ENCODE measurements around the gene ASTN2. TPM values are rescaled to one million over a fixed set of nuclear protein-coding genes. Genes with fewer than 3 reads are reported as not detected.

ASTN2 gene
- total and polyA plus RNA-seq, 4 donors: 0.57 to 2.9 (median 1.4) TPM

DNA sequence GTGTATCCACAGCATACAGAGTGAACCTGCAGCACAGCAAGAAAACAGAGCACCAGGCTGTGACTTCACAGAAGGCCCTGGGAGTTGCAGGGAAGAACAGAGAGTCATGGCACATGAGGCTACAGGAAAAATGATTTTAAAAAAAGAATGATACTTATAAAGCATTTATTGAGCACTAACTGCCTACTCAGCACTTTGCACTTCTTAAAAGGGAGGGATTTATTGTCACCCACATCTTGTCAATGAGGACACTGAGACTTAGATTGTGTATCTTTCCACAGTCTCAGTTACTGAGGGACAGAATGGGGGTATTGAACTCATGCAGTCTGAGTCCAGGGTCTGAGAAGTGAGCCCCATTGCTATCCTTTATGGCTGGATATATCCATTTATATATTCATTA is 972.3 kb downstream of the ASTN2 start:
- Histone ChIP-seq H3K36me3 (ENCODE audit: control insufficient read depth in 4 of 4, insufficient read depth in 3 of 4, low read depth in 1 of 4, low read length in 3 of 4) (no peaks in the 10 kb centered on the region), H3K27me3 (ENCODE audit: control insufficient read depth in 4 of 4, insufficient read depth in 4 of 4, low read length in 3 of 4) (no peaks in the 10 kb centered on the region), H3K4me1 (ENCODE audit: control insufficient read depth in 4 of 4, insufficient read depth in 4 of 4, low read length in 3 of 4) (no peaks in the 10 kb centered on the region), H3K9ac (ENCODE audit: low read depth in 1 of 2, low read length in 2 of 2) (no peak overlapping the region), H3K9me3 (ENCODE audit: control insufficient read depth in 4 of 4, low read length in 3 of 4) (no peaks in the 10 kb centered on the region), H3K4me3 (ENCODE audit: low read depth in 1 of 3, low read length in 3 of 3) (no peak overlapping the region), H3K27ac (ENCODE audit: low read depth in 1 of 2, low read length in 2 of 2) (no peak overlapping the region)
- no peak for DNase-seq (ENCODE audit: low spot score)
- TF ChIP-seq JUND (IDR thresholded peaks at IDR 0.05) (no peak), FOXA1 (IDR thresholded peaks at IDR 0.05) (no peak), NR2F2 (IDR thresholded peaks at IDR 0.05) (no peak), EGR1 (IDR thresholded peaks at IDR 0.05; ENCODE audit: low read depth in 2 of 2) (no peak)
- TF ChIP-seq, protein P1, sequence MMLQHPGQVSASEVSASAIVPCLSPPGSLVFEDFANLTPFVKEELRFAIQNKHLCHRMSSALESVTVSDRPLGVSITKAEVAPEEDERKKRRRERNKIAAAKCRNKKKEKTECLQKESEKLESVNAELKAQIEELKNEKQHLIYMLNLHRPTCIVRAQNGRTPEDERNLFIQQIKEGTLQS (IDR thresholded peaks at IDR 0.05): no peak

- Histone ChIP-seq H3K27ac (ENCODE audit: low read depth in 1 of 2, low read length in 2 of 2) (no peak overlapping the region), H3K4me1 (ENCODE audit: control insufficient read depth in 4 of 4, insufficient read depth in 4 of 4, low read length in 3 of 4) (no peaks in the 10 kb centered on the region), H3K9me3 (ENCODE audit: control insufficient read depth in 4 of 4, low read length in 3 of 4) (no peaks in the 10 kb centered on the region), H3K27me3 (ENCODE audit: control insufficient read depth in 4 of 4, insufficient read depth in 4 of 4, low read length in 3 of 4) (no peaks in the 10 kb centered on the region), H3K4me3 (ENCODE audit: low read depth in 1 of 3, low read length in 3 of 3) (no peak overlapping the region), H3K9ac (ENCODE audit: low read depth in 1 of 2, low read length in 2 of 2) (no peak overlapping the region), H3K36me3 (ENCODE audit: control insufficient read depth in 4 of 4, insufficient read depth in 3 of 4, low read depth in 1 of 4, low read length in 3 of 4) (no peaks in the 10 kb centered on the region)
- DNase-seq (ENCODE audit: low spot score): peak; percentile 21
- TF ChIP-seq FOXA2 (IDR thresholded peaks at IDR 0.05) (no peak), NR2F2 (IDR thresholded peaks at IDR 0.05) (no peak)
- WGBS: 80% methylated on average over 11 of the region's 11 CpGs
Measured at GRCh38 chr9:116437411-116438370, 977.2 kb downstream of the ASTN2 start.

- no peak for DNase-seq (ENCODE audit: low spot score)
- Histone ChIP-seq H3K27ac (ENCODE audit: low read depth in 1 of 2, low read length in 2 of 2) (no peak overlapping the region), H3K9ac (ENCODE audit: low read depth in 1 of 2, low read length in 2 of 2) (no peak overlapping the region), H3K4me1 (ENCODE audit: control insufficient read depth in 4 of 4, insufficient read depth in 4 of 4, low read length in 3 of 4) (no peaks in the 10 kb centered on the region), H3K36me3 (ENCODE audit: control insufficient read depth in 4 of 4, insufficient read depth in 3 of 4, low read depth in 1 of 4, low read length in 3 of 4) (no peaks in the 10 kb centered on the region), H3K4me3 (ENCODE audit: low read depth in 1 of 3, low read length in 3 of 3) (no peak overlapping the region), H3K9me3 (ENCODE audit: control insufficient read depth in 4 of 4, low read length in 3 of 4) (no peaks in the 10 kb centered on the region), H3K27me3 (ENCODE audit: control insufficient read depth in 4 of 4, insufficient read depth in 4 of 4, low read length in 3 of 4) (no peaks in the 10 kb centered on the region)
- WGBS: 97% methylated on average over 1 of the region's 1 CpG
- TF ChIP-seq, protein P2, sequence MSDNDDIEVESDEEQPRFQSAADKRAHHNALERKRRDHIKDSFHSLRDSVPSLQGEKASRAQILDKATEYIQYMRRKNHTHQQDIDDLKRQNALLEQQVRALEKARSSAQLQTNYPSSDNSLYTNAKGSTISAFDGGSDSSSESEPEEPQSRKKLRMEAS (IDR thresholded peaks at IDR 0.05): no peak
- TF ChIP-seq GABPA (IDR thresholded peaks at IDR 0.05 in 1 of 2, conservative IDR thresholded peaks at IDR 0.05 in 1 of 2): no peak
- TF ChIP-seq HNF4A (conservative IDR thresholded peaks at IDR 0.05): no peak
- no peak for TF ChIP-seq TAF1 (conservative IDR thresholded peaks at IDR 0.05)
- no peak for TF ChIP-seq RAD21 (IDR thresholded peaks at IDR 0.05)
- TF ChIP-seq NR2F2 (IDR thresholded peaks at IDR 0.05): no peak
- TF ChIP-seq FOXA1 (IDR thresholded peaks at IDR 0.05): no peak
- TF ChIP-seq FOXA2 (IDR thresholded peaks at IDR 0.05): no peak
Measured at GRCh38 chr9:116436121-116436520, 978.7 kb downstream of the ASTN2 start.

- DNase-seq (ENCODE audit: low spot score): no peak
- H3K36me3 ChIP-seq (ENCODE audit: control insufficient read depth in 4 of 4, insufficient read depth in 3 of 4, low read depth in 1 of 4, low read length in 3 of 4): no peaks in the 10 kb centered on the region
- no peak overlapping the region for H3K27ac ChIP-seq (ENCODE audit: low read depth in 1 of 2, low read length in 2 of 2)
- no peaks in the 10 kb centered on the region for H3K4me1 ChIP-seq (ENCODE audit: control insufficient read depth in 4 of 4, insufficient read depth in 4 of 4, low read length in 3 of 4)
- WGBS: 71% methylated on average over 4 of the region's 4 CpGs
- H3K27me3 ChIP-seq (ENCODE audit: control insufficient read depth in 4 of 4, insufficient read depth in 4 of 4, low read length in 3 of 4): no peaks in the 10 kb centered on the region
- no peaks in the 10 kb centered on the region for H3K9me3 ChIP-seq (ENCODE audit: control insufficient read depth in 4 of 4, low read length in 3 of 4)
- H3K9ac ChIP-seq (ENCODE audit: low read depth in 1 of 2, low read length in 2 of 2): no peak overlapping the region
- no peak overlapping the region for H3K4me3 ChIP-seq (ENCODE audit: low read depth in 1 of 3, low read length in 3 of 3)
- TF ChIP-seq TAF1 (conservative IDR thresholded peaks at IDR 0.05) (no peak), RAD21 (IDR thresholded peaks at IDR 0.05) (no peak), FOXA1 (IDR thresholded peaks at IDR 0.05) (no peak), REST (IDR thresholded peaks at IDR 0.05) (no peak), RXRA (IDR thresholded peaks at IDR 0.05) (no peak), GABPA (IDR thresholded peaks at IDR 0.05 in 1 of 2, conservative IDR thresholded peaks at IDR 0.05 in 1 of 2) (no peak), HNF4A (conservative IDR thresholded peaks at IDR 0.05) (no peak), JUND (IDR thresholded peaks at IDR 0.05) (no peak), SP1 (IDR thresholded peaks at IDR 0.05) (no peak), FOXA2 (IDR thresholded peaks at IDR 0.05) (no peak), HNF4G (IDR thresholded peaks at IDR 0.05) (no peak), NR2F2 (IDR thresholded peaks at IDR 0.05) (no peak), YY1 (IDR thresholded peaks at IDR 0.05) (no peak)
- TF ChIP-seq, protein P2 (IDR thresholded peaks at IDR 0.05): no peak
Measured at GRCh38 chr9:116435706-116436105, 979.2 kb downstream of the ASTN2 start.

Measured in liver (tissue), 9 donors.